GM21381 (cell line): Measurements from ENCODE around the gene LRPPRC.
"Not testable (repeated sequence)": the region's sequence is repeated elsewhere in the genome, so short reads cannot be mapped to it uniquely, and the experiment has no call there.

Experiments
- ATAC-seq: cut with Tn5 transposase; IDR thresholded peaks from one replicate; pipeline ENCODE4 v1.9.1; 2021; ENCODE audit warnings: mild to moderate bottlenecking, moderate library complexity; ENCODE audit not compliant: unreplicated experiment

Gene LRPPRC

DNA sequence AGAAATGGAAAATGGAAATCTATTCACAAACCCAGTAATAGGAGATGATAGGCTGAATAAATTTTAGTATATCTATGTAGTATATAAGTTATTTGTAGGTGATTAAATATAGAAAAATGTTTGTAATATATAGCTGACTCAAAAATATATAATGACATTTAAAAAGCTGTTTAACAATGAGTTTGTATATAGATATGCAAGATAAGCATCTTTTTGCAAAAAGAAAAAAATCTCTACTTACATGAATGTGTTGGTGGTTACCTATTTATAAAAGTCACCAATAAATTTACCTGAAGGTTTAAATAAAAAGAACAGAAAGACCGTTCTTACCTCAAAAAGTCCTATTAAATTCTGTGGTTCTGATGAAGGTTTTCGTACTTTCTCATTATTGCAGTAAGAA lies 71.3 kb downstream of the LRPPRC start:
- ATAC-seq, result no peak

DNA sequence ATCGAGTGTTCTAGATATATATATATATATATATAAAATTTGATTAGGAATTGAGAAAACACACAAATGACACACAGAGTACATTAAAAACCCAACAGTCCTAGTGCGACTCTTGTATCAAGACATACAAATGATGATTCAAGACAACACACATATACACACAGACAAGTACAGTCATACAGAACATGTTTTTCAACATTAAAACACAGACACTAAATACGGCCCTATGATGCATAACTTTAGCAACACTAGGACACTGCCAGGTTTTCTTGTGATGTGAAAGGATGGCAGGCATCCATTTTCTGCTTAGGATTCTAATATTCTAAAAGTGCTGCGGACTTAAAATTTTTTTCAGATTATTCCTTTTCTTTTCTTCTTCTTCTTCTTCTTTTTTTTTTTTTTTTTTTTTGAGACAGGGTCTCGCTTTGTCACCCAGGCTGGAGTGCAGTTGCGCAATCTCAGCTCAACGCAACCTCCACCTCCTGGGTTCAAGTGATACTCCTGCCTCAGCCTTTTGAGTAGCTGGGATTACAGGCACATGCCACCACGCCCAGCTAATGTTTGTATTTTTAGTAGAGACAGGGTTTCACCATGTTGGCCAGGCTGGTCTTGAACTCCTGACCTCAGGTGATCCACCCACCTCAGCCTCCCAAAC lies 84.5 kb downstream of the LRPPRC start:
- not testable (repeated sequence) for ATAC-seq

DNA sequence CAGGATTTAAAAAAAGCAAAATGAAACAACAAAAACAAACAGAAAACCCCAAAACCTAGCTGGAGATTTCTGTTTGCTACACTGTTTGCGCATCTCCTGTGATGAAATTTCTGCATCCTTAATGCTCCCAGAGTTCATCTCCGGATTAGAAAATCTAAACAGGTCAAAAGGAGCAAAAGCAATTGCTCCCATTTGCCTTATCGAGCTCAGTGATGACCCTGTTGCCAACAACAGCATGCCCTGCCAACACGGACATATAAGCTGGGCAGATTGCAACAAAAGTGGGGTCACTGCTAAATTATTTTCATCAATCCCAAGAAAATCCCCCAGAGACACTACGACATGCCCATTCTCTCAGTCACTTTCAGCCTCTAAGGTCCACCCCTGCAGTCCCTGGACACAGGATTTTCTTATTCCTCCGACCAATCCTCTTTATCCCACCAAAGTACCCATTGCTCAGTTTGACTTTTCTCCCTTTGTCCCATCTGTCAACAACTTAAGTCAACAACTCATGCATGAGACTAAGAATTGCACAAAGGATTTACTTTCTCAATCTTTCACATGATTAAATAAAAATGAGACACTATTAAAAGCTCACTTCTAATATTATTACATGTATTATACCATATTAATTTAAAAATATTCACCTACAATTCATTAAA lies 89.2 kb downstream of the LRPPRC start:
- no peak for ATAC-seq

GRCh38 chr2:43905871-43906270 lies 89.9 kb downstream of the LRPPRC start:
- ATAC-seq, result no peak

DNA sequence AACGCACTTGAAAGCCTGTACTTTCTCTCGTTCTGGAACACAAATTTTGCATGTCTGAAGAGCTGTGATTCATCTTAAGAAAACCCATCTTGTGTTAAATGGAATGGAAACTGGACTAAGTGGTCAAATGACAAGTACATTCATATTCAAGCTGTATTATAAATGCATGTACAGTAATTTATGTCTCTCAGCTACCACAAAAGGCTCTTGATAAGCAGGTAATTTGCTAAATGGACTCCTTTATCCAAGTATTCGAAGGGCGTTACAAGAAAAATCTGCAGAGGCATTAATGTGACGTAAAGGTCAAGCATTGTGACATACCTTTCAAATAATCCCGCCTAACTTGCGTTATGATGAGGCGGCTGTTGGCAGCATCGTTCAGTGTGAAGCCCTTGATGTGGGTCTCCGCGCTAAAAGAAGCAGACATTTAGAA lies 90.4 kb downstream of the LRPPRC start:
- no peak for ATAC-seq

DNA sequence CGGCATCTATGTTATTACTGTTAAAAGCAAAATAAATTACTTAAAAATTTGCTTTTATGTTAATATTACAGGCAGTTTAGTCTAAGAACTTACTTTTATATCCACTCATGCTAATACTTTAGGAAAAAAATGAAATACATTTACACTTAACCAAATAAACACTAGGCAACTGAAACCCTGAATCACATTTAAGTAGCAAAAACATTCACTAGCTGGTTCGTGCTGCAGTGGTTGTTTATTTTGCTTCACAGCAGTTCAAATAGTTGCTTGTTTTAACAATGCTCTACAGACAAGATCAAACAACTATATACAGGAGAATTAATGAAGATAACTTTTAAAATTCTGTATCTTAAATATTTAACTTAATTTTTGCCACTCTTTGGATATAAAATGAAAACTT lies 96.2 kb downstream of the LRPPRC start:
- no peak for ATAC-seq

DNA sequence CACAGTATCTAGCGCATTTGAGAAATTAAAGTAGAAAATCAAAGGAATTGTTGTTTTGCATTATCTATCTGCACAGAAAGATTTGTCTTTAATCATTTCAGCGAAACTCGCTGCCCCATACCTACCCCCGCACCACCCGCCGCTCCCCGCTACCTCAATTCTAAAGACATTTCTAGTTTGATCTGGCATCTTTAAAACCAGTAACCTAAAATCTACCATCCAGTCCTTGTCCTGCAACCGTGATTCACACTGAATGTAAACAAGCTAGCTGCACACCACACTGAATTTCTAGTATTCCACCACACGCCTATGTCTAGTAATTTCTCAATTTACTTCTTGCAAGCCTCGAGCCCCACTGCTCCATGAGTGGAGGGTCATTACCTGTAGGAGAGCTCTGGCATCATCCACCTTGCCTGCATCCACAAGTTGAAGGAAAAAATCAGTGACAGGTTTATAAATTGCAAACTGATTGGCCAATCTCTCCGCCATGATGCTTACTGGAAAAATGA lies 96.9 kb downstream of the LRPPRC start:
- no peak for ATAC-seq

- no peak for ATAC-seq
These were observed 97.5 kb downstream of the LRPPRC start for GRCh38 chr2:43898134-43898837.

DNA sequence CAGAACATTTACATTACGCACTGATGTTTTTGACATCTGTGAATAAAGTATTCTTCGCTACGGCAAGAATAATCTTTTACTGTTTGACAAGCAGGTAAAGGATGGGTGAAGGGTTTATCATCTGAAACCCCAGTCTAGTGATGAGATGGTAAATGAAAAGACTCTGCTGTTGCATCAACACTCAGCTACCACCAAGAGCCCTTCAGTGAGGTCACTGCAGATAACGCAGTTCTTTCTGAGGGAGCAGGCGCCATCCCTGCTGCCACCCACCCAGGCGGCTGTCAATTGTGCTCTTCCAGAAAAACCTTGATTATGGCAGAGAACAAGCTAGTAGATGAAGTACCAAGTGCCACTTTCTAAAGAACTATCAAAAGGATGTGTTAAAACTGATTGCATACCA lies 98.3 kb downstream of the LRPPRC start:
- no peak for ATAC-seq

- ATAC-seq, result no peak
These were observed 98.9 kb downstream of the LRPPRC start for GRCh38 chr2:43896906-43897305.

- no peak for ATAC-seq
These were observed 101.0 kb downstream of the LRPPRC start for GRCh38 chr2:43894743-43895142.

- no peak for ATAC-seq
These were observed 104.9 kb downstream of the LRPPRC start for GRCh38 chr2:43890855-43891254.

DNA sequence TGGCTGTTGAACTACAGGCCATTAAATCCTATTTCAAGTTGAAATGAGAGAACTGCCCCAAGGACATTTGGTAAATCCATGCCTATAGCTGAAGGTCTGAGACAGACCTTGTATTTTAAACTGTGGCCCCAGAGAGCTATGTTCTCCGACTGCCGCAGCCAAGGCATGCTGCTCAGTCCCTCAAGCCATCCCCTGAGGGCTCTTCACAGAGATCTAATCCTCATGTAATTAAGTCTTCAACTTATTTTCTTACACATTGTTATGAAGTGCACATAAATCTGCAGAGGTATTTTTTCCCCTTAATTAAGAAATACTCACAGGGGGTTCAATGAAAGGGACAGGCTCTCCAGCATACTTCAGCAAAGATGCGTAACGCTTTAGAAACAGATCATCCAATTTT lies 106.4 kb downstream of the LRPPRC start:
- ATAC-seq, result no peak

GRCh38 chr2:43887176-43887575 lies 108.6 kb downstream of the LRPPRC start:
- ATAC-seq, result no peak

GRCh38 chr2:43885132-43885632 lies 110.6 kb downstream of the LRPPRC start:
- ATAC-seq, result no peak

DNA sequence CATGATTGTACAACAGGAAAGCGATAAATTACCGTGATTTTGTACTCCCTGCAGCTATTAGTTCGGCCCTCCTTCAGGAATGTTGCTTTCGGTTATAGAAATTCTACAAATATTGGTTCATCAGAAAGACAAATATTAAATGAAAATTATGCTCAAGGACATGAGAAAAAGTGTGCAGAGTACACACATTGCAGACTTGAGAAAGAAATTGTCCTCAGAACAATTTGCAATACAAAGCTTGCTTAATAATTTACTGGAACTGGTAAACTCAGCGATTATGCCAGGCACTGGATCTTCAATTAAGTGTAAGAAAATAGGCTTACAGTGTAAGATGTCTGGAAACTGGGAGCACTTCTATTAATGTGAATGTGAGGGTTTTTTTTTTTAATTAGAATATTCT lies 111.1 kb downstream of the LRPPRC start:
- ATAC-seq, result no peak

- ATAC-seq, result no peak
These were observed 113.5 kb downstream of the LRPPRC start for GRCh38 chr2:43882312-43882711.

- ATAC-seq, result no peak
These were observed 114.8 kb downstream of the LRPPRC start for GRCh38 chr2:43880952-43881351.

- ATAC-seq, result no peak
These were observed 115.3 kb downstream of the LRPPRC start for GRCh38 chr2:43880471-43880870.

GRCh38 chr2:43879261-43879660 lies 116.5 kb downstream of the LRPPRC start:
- ATAC-seq, result no peak

DNA sequence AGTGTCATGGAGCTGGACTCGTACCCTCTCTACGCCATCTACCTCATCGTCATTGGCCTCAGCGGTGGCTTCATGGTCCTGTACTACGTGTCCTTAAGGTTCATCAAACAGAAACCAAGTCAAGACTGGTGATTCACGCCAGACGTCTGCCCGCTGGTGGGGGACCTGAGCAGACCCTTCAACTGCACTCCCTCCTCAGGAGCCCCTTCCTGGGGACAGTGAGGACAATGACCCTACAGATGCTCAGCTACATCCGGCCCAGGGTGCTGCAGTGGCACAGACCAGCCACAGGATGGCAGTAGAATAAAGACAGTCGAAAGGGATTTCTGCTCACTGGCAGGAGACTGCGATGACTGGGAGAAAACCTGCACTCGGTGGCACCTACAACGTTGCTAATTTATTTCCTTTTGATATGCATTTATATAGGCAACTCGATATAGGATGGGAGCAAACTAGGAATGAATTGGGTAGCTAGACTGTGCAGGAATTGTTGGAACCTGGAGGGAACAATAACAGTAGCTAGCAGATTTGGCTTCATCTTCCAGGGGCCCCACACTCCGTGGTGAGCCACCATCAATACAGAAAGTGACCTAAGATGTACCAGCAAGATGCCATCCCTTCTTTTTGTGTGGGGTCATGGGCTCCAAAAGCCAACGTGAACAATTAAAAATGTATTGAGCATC lies 117.9 kb downstream of the LRPPRC start:
- no peak for ATAC-seq
